K562 (cell line): ENCODE measurements around the gene PHLDB2. TPM values are rescaled to one million over a fixed set of nuclear protein-coding genes. Genes with fewer than 3 reads are reported as not detected.

Source experiments
- CBFB ChIP-seq: sonication (generic); formaldehyde crosslinking; IDR thresholded peaks from 2 replicates; pipeline ENCODE4 v1.4.0; 2020; ENCODE audit warnings: mild to moderate bottlenecking, missing genetic modification reagents
- CEBPB ChIP-seq: fragments of 450-650 bp; IDR thresholded peaks from 2 replicates; pipeline ENCODE4 v1.6.1; 2016; ENCODE audit warnings: missing genetic modification characterization, missing compliant biosample characterization
- MYBL2 ChIP-seq, 2 experiments: fragments of 450-650 bp in 1 of 2; sonication (generic) in 1 of 2; formaldehyde crosslinking in 1 of 2; IDR thresholded peaks; 2 replicates each; pipeline versions ENCODE4 v1.6.1 to v1.8.1; 2017 to 2022; ENCODE audit warnings: borderline replicate concordance in 1 of 2, inconsistent platforms in 1 of 2, low read depth in 1 of 2, mild to moderate bottlenecking in 1 of 2, missing genetic modification reagents in 1 of 2, moderate library complexity in 1 of 2
- POLR2AphosphoS5 ChIP-seq: IDR thresholded peaks from 2 replicates; pipeline ENCODE4 v1.6.1; 2011; ENCODE audit warnings: mild to moderate bottlenecking, low read depth, low read length, moderate library complexity; ENCODE audit not compliant: control insufficient read depth, insufficient read depth
- PTTG1 ChIP-seq: fragments of 450-650 bp; IDR thresholded peaks from 2 replicates; pipeline ENCODE4 v1.6.1; 2016; ENCODE audit warnings: low read depth, mild to moderate bottlenecking, missing genetic modification characterization, missing compliant biosample characterization
- SIRT6 ChIP-seq: IDR thresholded peaks from one replicate; pipeline ENCODE4 v1.6.1; 2012; ENCODE audit warnings: low read depth, mild to moderate bottlenecking, control low read depth, inconsistent platforms, low read length, moderate library complexity
- SRSF9 ChIP-seq: fragments of 200-400 bp; formaldehyde crosslinking; IDR thresholded peaks from 2 replicates; pipeline ENCODE4 v1.6.1; 2017; ENCODE audit warnings: low read depth, low read length, borderline replicate concordance
- ZC3H8 ChIP-seq: fragments of 450-650 bp; IDR thresholded peaks from 2 replicates; pipeline ENCODE4 v1.6.1; 2017
- ZNF184 ChIP-seq: sonication (generic); formaldehyde crosslinking; IDR thresholded peaks from 2 replicates; pipeline ENCODE4 v1.5.0; 2020; ENCODE audit warnings: missing genetic modification reagents
- ZNF253 ChIP-seq: fragments of 250-450 bp; sonication (Bioruptor Pico); conservative IDR thresholded peaks from 2 replicates; pipeline ENCODE4 v1.6.1; 2021; ENCODE audit warnings: mild to moderate bottlenecking
- ZNF445 ChIP-seq: fragments of 250-450 bp; sonication (Bioruptor Pico); IDR thresholded peaks from 2 replicates; pipeline ENCODE4 v1.4.0; 2020; ENCODE audit warnings: low read depth, mild to moderate bottlenecking, moderate library complexity
- ZNF76 ChIP-seq: fragments of 250-450 bp; sonication (Bioruptor Pico); IDR thresholded peaks from 2 replicates; pipeline ENCODE4 v1.4.0; 2020; ENCODE audit warnings: mild to moderate bottlenecking, moderate library complexity, borderline replicate concordance
- polyA plus RNA-seq, 8 experiments: library from polyadenylated mRNA; depleted of rRNA in 4 of 8; stranded (reverse) in 5 of 8; unstranded in 3 of 8; fragments of >200 nt; fragmentation: Nextera tagmentation in 2 of 8; fragmentation: Illumina TruSeq in 1 of 8; extraction: Ambion mirVana in 2 of 8; extraction: Trizol in 1 of 8; gene quantifications; 2 replicates each; pipeline versions ENCODE4 v1.2.1 to v1.2.3, GENCODE V29; 2011 to 2014; ENCODE audit warnings: inconsistent platforms in 1 of 8, missing spikeins in 1 of 8
- total RNA-seq, 7 experiments: library from RNA; depleted of rRNA in 6 of 7; stranded (reverse); fragments of >200 nt in 6 of 7; fragmentation: Illumina TruSeq in 2 of 7; extraction: Trizol in 2 of 7; gene quantifications; 2 replicates each; pipeline versions ENCODE4 v1.2.1 to v1.2.3, GENCODE V29; 2011 to 2021; ENCODE audit warnings: low replicate concordance in 1 of 7
- TF ChIP-seq, protein P1 (sequence below): fragments of 450-650 bp; formaldehyde crosslinking; IDR thresholded peaks from 2 replicates; pipeline ENCODE4 v1.4.0; 2020; ENCODE audit warnings: mild to moderate bottlenecking

The PHLDB2 gene
- total and polyA plus RNA-seq, 9 of the 15 experiments (the other 6 are each of a cell fraction or from before 2014, with no cell fraction given), result 0.04 TPM; not detected in 8

DNA sequence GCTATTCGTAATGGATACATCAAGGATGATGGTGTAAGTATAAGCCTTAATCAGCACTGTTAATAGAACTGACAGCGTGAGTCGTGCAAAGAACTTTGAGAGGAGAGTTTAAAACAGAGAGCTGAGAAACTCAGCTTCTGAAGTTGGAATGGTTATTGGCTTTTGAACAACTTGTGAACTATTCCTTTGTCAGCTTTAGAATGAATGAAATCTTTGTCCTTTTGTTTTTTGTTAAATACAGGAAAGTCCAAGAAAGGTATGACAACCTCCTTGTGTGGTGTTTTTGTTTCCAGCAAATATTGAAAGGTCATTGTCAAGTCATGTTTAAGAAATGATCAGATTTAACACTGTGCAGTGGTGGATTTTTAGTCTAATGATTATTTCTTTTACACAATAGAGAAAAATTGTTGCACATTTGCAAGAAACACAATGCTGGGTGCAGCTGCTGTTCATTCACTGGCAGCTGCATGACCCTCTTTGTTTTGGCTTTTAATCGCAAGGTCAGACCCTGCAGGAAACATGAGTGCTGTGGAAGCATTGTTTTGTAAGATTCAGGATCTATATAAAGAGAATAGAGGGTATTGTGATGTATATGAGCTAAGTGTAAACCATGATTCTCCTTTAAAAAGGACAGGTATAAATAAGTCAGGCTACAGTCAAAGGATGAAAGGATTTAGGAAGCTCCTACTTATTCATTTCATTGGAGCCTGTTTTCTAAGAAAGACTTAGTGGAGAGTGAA lies 98.1 kb downstream of the PHLDB2 start (continued):
- TF ChIP-seq, protein P1, sequence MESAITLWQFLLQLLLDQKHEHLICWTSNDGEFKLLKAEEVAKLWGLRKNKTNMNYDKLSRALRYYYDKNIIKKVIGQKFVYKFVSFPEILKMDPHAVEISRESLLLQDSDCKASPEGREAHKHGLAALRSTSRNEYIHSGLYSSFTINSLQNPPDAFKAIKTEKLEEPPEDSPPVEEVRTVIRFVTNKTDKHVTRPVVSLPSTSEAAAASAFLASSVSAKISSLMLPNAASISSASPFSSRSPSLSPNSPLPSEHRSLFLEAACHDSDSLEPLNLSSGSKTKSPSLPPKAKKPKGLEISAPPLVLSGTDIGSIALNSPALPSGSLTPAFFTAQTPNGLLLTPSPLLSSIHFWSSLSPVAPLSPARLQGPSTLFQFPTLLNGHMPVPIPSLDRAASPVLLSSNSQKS (CRISPR knock-in tag), result no peak
- TF ChIP-seq MYBL2 (IDR thresholded peaks at IDR 0.05; ENCODE audit: low read depth) (no peak), MYBL2 (CRISPR knock-in tag; IDR thresholded peaks at IDR 0.05; ENCODE audit: borderline replicate concordance) (no peak), CBFB (CRISPR knock-in tag) (no peak), ZNF445 (no peak), SIRT6 (no peak), ZNF76 (CRISPR knock-in tag) (no peak), PTTG1 (tag) (no peak), SRSF9 (no peak), POLR2AphosphoS5 (no peak), ZC3H8 (no peak), CEBPB (tag) (no peak), ZNF253 (CRISPR knock-in tag) (no peak), ZNF184 (CRISPR knock-in tag) (no peak)
